Measurements from ENCODE around the gene NEK8.

DNA sequence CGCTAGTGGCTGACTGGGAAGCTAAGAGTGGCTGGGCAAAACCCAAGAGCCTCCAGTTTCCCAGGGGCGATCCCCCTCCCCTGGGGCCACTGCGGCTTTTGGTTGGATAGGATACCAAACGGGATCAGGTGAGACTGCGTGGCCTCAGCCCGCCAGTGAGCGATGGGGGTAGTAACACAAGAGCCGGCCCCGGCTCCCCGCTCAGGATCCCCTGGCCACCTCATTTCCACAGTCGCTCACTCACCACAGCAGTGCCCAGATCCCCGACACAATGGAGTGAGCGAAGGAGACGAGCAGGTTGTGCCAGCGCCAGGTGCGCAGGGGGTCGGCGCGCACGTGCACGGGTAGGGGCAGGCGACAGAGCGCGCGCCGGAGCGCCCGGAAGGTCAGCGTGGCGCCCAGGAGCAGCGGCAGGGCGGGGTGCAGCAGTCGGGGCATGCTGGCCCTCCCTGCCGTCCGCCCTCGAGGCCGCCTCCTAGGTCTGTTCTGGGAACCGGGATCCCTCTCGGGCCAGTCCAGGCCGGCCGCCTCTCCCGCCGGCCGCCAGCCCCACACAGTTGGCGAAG, 2.8 kb upstream of the NEK8 start:
- TF ChIP-seq, protein P1, sequence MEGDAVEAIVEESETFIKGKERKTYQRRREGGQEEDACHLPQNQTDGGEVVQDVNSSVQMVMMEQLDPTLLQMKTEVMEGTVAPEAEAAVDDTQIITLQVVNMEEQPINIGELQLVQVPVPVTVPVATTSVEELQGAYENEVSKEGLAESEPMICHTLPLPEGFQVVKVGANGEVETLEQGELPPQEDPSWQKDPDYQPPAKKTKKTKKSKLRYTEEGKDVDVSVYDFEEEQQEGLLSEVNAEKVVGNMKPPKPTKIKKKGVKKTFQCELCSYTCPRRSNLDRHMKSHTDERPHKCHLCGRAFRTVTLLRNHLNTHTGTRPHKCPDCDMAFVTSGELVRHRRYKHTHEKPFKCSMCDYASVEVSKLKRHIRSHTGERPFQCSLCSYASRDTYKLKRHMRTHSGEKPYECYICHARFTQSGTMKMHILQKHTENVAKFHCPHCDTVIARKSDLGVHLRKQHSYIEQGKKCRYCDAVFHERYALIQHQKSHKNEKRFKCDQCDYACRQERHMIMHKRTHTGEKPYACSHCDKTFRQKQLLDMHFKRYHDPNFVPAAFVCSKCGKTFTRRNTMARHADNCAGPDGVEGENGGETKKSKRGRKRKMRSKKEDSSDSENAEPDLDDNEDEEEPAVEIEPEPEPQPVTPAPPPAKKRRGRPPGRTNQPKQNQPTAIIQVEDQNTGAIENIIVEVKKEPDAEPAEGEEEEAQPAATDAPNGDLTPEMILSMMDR (IDR thresholded peaks at IDR 0.05): no peak
- TF ChIP-seq POLR2A (IDR thresholded peaks at IDR 0.05): peak in 2 of 3 donors; percentile 43 to 63

Data from body of pancreas (tissue), 4 donors.